HG03354 (cell line): ENCODE data around the gene RAPSN.

Experiments
- ATAC-seq: cut with Tn5 transposase; IDR thresholded peaks from one replicate; pipeline ENCODE4 v1.9.1; 2021; ENCODE audit warnings: mild to moderate bottlenecking; ENCODE audit not compliant: unreplicated experiment, poor library complexity, severe bottlenecking

The RAPSN gene

GRCh38 chr11:47466701-47467250, 17.8 kb upstream of the RAPSN start:
- no peak for ATAC-seq

- ATAC-seq, result no peak
Observed at GRCh38 chr11:47466201-47466600, 17.3 kb upstream of the RAPSN start.

- ATAC-seq, result no peak
Observed at GRCh38 chr11:47464483-47464882, 15.5 kb upstream of the RAPSN start.

GRCh38 chr11:47461876-47462275, 12.9 kb upstream of the RAPSN start:
- no peak for ATAC-seq

GRCh38 chr11:47460571-47461235, 11.8 kb upstream of the RAPSN start:
- no peak for ATAC-seq

- peak; percentile 80 for ATAC-seq
Observed at GRCh38 chr11:47454258-47454671, 5.3 kb upstream of the RAPSN start.

GRCh38 chr11:47453365-47453764, 4.4 kb upstream of the RAPSN start:
- ATAC-seq, result no peak

GRCh38 chr11:47451990-47452389, 3.1 kb upstream of the RAPSN start:
- no peak for ATAC-seq

- no peak for ATAC-seq
Observed at GRCh38 chr11:47451436-47451835, 2.5 kb upstream of the RAPSN start.

GRCh38 chr11:47449541-47449940, 605 bp upstream of the RAPSN start:
- no peak for ATAC-seq

- ATAC-seq, result no peak
Observed at GRCh38 chr11:47447906-47448305, 1.0 kb downstream of the RAPSN start.

GRCh38 chr11:47446833-47447232, 2.1 kb downstream of the RAPSN start:
- no peak for ATAC-seq

GRCh38 chr11:47445840-47446239, 3.1 kb downstream of the RAPSN start:
- ATAC-seq, result no peak

- no peak for ATAC-seq
Observed at GRCh38 chr11:47443817-47444216, 5.1 kb downstream of the RAPSN start.

- ATAC-seq, result no peak
Observed at GRCh38 chr11:47443028-47443700, 5.8 kb downstream of the RAPSN start.

GRCh38 chr11:47442514-47442913, 6.4 kb downstream of the RAPSN start:
- no peak for ATAC-seq

GRCh38 chr11:47441421-47441820, 7.5 kb downstream of the RAPSN start:
- ATAC-seq, result no peak

GRCh38 chr11:47440054-47440476, 8.9 kb downstream of the RAPSN start:
- ATAC-seq, result no peak

GRCh38 chr11:47438721-47439120, 10.2 kb downstream of the RAPSN start:
- no peak for ATAC-seq

- no peak for ATAC-seq
Observed at GRCh38 chr11:47437746-47438418, 11.1 kb downstream of the RAPSN start.
